ENCODE data around the gene ZNF474.

- no peak for TF ChIP-seq ZNF37A (tag by site-specific recombination; IDR thresholded peaks at IDR 0.05)
- no peak for TF ChIP-seq ZNF350 (tag by site-specific recombination; IDR thresholded peaks at IDR 0.05)
- no peak for TF ChIP-seq CTCF (tag by site-specific recombination; IDR thresholded peaks at IDR 0.05)
- TF ChIP-seq HOXA7 (CRISPR knock-in tag; IDR thresholded peaks at IDR 0.05; ENCODE audit: borderline replicate concordance): no peak
- no peak for TF ChIP-seq PBX3 (CRISPR knock-in tag; IDR thresholded peaks at IDR 0.05)
- no peak for TF ChIP-seq REST (tag by site-specific recombination; IDR thresholded peaks at IDR 0.05)
- no peak for TF ChIP-seq ZNF274 (IDR thresholded peaks at IDR 0.05; ENCODE audit: low read length)
- TF ChIP-seq ZNF274 (tag by site-specific recombination; IDR thresholded peaks at IDR 0.05; ENCODE audit: borderline replicate concordance): no peak
Observed at GRCh38 chr5:122119205-122119604, 10.1 kb upstream of the ZNF474 start.

Data from HEK293 (cell line).